Vagina (tissue), 2 donors: ENCODE data around the gene RAB3B.

Experiments used
- CTCF ChIP-seq, 3 experiments: fragments of 450-650 bp in 2 of 3; fragments of 200-600 bp in 1 of 3; sonication (generic) in 1 of 3; IDR thresholded peaks; one replicate each; pipeline ENCODE4 v1.5.1; 2017 to 2019; ENCODE audit warnings: antibody characterized with exemption in 3 of 3, mild to moderate bottlenecking in 2 of 3, moderate library complexity in 2 of 3
- POLR2A ChIP-seq, 2 donors: fragments of 450-650 bp; IDR thresholded peaks; one replicate each; pipeline ENCODE4 v1.6.1; 2017; ENCODE audit warnings: antibody characterized with exemption in 2 of 2, mild to moderate bottlenecking in 2 of 2, moderate library complexity in 2 of 2
- POLR2AphosphoS5 ChIP-seq, 2 donors: sonication (generic); formaldehyde crosslinking; IDR thresholded peaks; one replicate each; pipeline ENCODE4 v1.9.0; 2017; ENCODE audit warnings: antibody characterized with exemption in 2 of 2, mild to moderate bottlenecking in 2 of 2, low read depth in 1 of 2; ENCODE audit not compliant: insufficient read depth in 1 of 2

- TF ChIP-seq CTCF (IDR thresholded peaks at IDR 0.05) (no peak), POLR2A (IDR thresholded peaks at IDR 0.05) (no peak), POLR2AphosphoS5 (IDR thresholded peaks at IDR 0.05; ENCODE audit: insufficient read depth in 1 of 2, low read depth in 1 of 2) (no peak)
These were observed 91.5 kb downstream of the RAB3B start for GRCh38 chr1:51899022-51899421.
